ENCODE results near the gene CHRNA3.

Gene CHRNA3

DNA sequence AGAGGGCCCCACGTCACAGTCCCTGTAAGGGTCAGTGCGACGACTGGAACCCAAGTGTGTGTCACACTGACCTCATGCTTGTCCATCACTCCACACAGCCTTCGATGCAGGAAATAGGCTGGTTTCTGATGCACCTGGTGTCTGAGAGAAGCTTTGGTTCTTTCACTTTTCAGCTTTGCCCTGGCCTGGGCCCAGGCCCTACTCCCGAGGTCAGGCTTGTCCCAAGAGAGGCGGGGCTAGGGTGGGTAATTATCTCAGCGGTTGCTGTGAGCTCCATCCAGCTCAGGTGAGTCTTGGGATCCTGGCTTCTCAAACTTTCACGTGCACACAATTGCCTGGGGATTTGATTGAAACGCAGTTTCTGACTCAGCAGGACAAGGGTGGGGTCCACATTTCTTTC, 39.8 kb upstream of the CHRNA3 start:
- no peak for TF ChIP-seq ZFX (IDR thresholded peaks at IDR 0.05; ENCODE audit: borderline replicate concordance)
- no peak for TF ChIP-seq CTCF (IDR thresholded peaks at IDR 0.05)
- H3K27ac ChIP-seq = no peak overlapping the region

DNA sequence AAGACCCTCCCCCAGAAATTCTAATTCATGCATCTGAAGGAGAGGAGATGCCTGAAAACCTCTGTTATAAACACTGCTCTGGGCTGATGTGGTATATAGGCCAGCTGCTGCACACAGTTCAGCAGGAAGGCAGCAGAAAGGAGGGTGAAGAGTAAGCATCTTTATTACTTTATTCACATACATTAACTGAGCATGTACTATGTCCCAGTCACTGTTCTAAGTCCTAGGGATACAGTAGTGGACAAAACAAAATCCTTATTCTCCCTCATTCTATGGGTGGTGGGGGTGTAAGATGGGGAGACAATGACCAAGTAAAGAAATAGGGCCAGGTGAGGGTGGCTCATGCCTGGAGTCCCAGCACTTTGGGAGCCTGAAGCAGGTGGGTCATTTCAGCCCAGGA, 38.0 kb upstream of the CHRNA3 start:
- TF ChIP-seq CTCF (IDR thresholded peaks at IDR 0.05) (no peak), ZFX (IDR thresholded peaks at IDR 0.05; ENCODE audit: borderline replicate concordance) (no peak)
- no peak overlapping the region for H3K27ac ChIP-seq

GRCh38 chr15:78654272-78654671, 33.5 kb upstream of the CHRNA3 start:
- TF ChIP-seq CTCF (IDR thresholded peaks at IDR 0.05) (no peak), ZFX (IDR thresholded peaks at IDR 0.05; ENCODE audit: borderline replicate concordance) (no peak)
- no peak overlapping the region for H3K27ac ChIP-seq

GRCh38 chr15:78651930-78652615, 31.3 kb upstream of the CHRNA3 start:
- no peak for TF ChIP-seq CTCF (IDR thresholded peaks at IDR 0.05)
- no peak for TF ChIP-seq ZFX (IDR thresholded peaks at IDR 0.05; ENCODE audit: borderline replicate concordance)

DNA sequence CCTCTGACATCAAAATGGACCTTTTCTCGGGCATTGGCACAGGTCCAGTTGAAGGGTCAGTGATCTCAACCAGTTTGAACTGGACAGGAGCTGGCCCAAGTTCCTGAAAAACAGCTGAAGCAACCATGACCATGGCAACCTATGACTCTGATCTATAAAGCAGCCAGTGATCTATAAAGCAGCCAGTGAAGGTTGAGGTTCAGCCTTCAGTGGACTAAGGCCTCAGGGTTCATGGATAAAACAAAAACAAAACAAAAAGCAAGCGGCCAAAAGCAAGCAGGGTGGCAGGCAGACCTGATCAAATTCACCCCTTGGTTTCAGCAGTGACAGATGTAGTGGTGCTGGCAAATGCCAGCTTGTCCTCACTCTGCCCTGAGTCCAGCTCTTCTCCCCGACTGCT, 30.2 kb upstream of the CHRNA3 start:
- TF ChIP-seq ZFX (IDR thresholded peaks at IDR 0.05; ENCODE audit: borderline replicate concordance) = no peak
- TF ChIP-seq CTCF (IDR thresholded peaks at IDR 0.05) = no peak
- H3K27ac ChIP-seq = no peak overlapping the region

More at GRCh38 chr15:78651930-78652615, 31.3 kb upstream of the CHRNA3 start:
- H3K27ac ChIP-seq = no peak overlapping the region

- no peak for TF ChIP-seq CTCF (IDR thresholded peaks at IDR 0.05)
- TF ChIP-seq ZFX (IDR thresholded peaks at IDR 0.05; ENCODE audit: borderline replicate concordance) = no peak
- no peak overlapping the region for H3K27ac ChIP-seq
Measured at GRCh38 chr15:78650022-78650421, 29.2 kb upstream of the CHRNA3 start.

- H3K27ac ChIP-seq = no peak overlapping the region
- TF ChIP-seq ZFX (IDR thresholded peaks at IDR 0.05; ENCODE audit: borderline replicate concordance) = no peak
- no peak for TF ChIP-seq CTCF (IDR thresholded peaks at IDR 0.05)
Measured at GRCh38 chr15:78645009-78645408, 24.2 kb upstream of the CHRNA3 start.
